ENCODE measurements around the gene SNRPD1. TPM values are rescaled to one million over a fixed set of nuclear protein-coding genes. Genes with fewer than 3 reads are reported as not detected.

SNRPD1 gene
- total and polyA plus RNA-seq, 2 donors from 2014 or later = 43.1 to 63.6 TPM

DNA sequence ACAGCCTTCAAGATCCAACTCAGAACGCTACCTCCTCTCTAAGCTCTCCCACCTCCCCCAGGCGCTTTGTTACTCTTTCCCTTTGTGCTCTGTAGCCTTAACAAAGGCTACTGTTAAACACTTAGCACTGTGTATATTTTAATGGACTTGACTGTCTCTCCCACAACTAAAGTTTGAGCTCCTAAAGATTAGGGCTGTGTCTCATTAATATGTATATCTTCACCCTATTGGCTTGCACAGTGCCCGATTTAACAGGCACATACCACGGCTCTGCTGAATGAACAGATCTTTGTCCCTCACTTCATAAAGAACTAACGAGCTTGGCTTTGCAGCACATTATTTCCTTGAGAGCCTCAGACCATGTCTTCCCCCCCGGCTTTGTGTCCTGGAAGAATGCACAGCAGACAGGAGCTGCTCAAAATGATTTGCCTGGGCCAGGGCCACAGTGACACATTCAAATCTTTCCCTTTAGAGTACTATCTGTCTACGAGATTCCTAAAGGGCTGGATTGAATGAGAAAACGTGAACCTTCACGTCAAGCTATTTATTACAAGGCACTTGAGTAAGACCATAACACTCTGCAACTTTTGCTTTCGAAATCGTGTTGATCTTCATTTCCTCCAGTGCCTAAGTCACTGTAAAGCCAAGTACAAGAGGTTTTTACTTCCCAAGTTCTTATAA is 70.4 kb downstream of the SNRPD1 start:
- Histone ChIP-seq H3K27me3 (ENCODE audit: control insufficient read depth, insufficient read depth, low read length) (no peaks in the 10 kb centered on the region), H3K27ac (ENCODE audit: low read depth in 2 of 2, low read length in 2 of 2) (peak overlapping the region; percentile 52 to 64), H3K9me3 (ENCODE audit: control insufficient read depth in 2 of 3, insufficient read depth in 1 of 3, low read length in 3 of 3) (no peaks in the 10 kb centered on the region), H3K36me3 (ENCODE audit: control insufficient read depth in 2 of 3, insufficient read depth in 3 of 3, low read length in 3 of 3) (no peaks in the 10 kb centered on the region), H3K4me1 (ENCODE audit: control insufficient read depth in 2 of 3, insufficient read depth in 2 of 3, low read depth in 1 of 3, low read length in 3 of 3) (peaks cover 0 to 2% (median 0%) of the 10 kb centered on the region in 3 donors), H3K9ac (ENCODE audit: low read length in 3 of 3) (peak overlapping the region in 2 of 3 donors; percentile 8 to 58), H3K4me3 (ENCODE audit: low read length in 3 of 3) (peak overlapping the region; percentile 48 to 68 (median 62))
- intact Hi-C loops (cut with DNase I) = no loop called here
- DNase-seq (peak in 4 of 5 donors; percentile 49 to 84 (median 69)), FAIRE-seq (peak; percentile 39)
- no peak for TF ChIP-seq CTCF (IDR thresholded peaks at IDR 0.05; ENCODE audit: borderline replicate concordance, extremely low read depth, insufficient read depth)

Small RNAs within 50 kb of the gene (microRNA-seq; reads per million reads assigned to microRNA genes)
- not detected for gene MIR320C1

Other genes starting within 250 kb of the SNRPD1 start
- 17.8 TPM for gene ESCO1, start 11.6 kb upstream of the SNRPD1 start, total RNA-seq
- 8.7 TPM for gene ESCO1, start 11.6 kb upstream of the SNRPD1 start, polyA plus RNA-seq (ENCODE audit: insufficient read depth, low read depth, low replicate concordance)
- 18.9 TPM for gene ABHD3, start 92.5 kb downstream of the SNRPD1 start, total RNA-seq
- gene ABHD3, start 92.5 kb downstream of the SNRPD1 start, polyA plus RNA-seq (ENCODE audit: insufficient read depth, low read depth, low replicate concordance) = 13.1 TPM
- 38.6 TPM for gene MIB1, start 128.5 kb downstream of the SNRPD1 start, total RNA-seq
- gene MIB1, start 128.5 kb downstream of the SNRPD1 start, polyA plus RNA-seq (ENCODE audit: insufficient read depth, low read depth, low replicate concordance) = 4.5 TPM